Measurements from ENCODE around the gene EIF4E1B.

EIF4E1B gene

GRCh38 chr5:176694146-176694545 is 63.7 kb downstream of the EIF4E1B start:
- DNase-seq: no peak

GRCh38 chr5:176694631-176695030 is 64.2 kb downstream of the EIF4E1B start:
- no peak for DNase-seq

GRCh38 chr5:176695073-176695472 is 64.6 kb downstream of the EIF4E1B start:
- DNase-seq: no peak
